ENCODE measurements around the gene RGS5.
"Not testable (repeated sequence)": the region's sequence is repeated elsewhere in the genome, so short reads cannot be mapped to it uniquely, and the experiment has no call there.

RGS5 gene, protein sequence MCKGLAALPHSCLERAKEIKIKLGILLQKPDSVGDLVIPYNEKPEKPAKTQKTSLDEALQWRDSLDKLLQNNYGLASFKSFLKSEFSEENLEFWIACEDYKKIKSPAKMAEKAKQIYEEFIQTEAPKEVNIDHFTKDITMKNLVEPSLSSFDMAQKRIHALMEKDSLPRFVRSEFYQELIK

GRCh38 chr1:163202833-163203451, at the start of gene RGS5:
RGS5 (minus strand) TSS chr1:163202916; CDS start chr1:163202835, 81 bp downstream.
- no peak for DNase-seq (ENCODE audit: low read depth in 1 of 2, low spot score in 1 of 2)

GRCh38 chr1:163250382-163250974, 47.8 kb upstream of the RGS5 start:
- DNase-seq (ENCODE audit: low read depth in 1 of 2, low spot score in 1 of 2): no peak

GRCh38 chr1:163248064-163248463, 45.3 kb upstream of the RGS5 start:
- DNase-seq (ENCODE audit: low read depth in 1 of 2, low spot score in 1 of 2): no peak

GRCh38 chr1:163244648-163245047, 41.9 kb upstream of the RGS5 start:
- DNase-seq (ENCODE audit: low read depth in 1 of 2, low spot score in 1 of 2): not testable (repeated sequence)

- DNase-seq (ENCODE audit: low read depth in 1 of 2, low spot score in 1 of 2): no peak
Measured at GRCh38 chr1:163241746-163242145, 39.0 kb upstream of the RGS5 start.

DNA sequence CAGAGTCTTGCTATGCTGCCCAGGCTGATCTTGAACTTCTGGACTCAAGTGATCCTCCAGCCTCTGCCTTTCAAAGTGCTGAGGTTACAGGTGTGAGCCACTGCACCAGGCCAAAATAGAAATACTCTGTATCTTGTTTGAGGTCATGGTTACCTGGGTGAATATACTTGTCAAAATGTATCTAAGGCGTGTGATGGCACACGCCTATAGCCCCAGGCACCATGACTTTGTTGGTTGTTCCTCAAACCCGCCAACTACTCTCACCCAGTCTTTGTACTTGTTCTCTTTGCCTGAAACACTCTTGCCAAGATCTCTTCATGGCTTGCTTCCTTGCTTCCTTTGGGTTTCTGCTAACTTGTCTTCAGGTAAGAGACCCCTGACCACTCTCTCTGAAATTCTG, 38.0 kb upstream of the RGS5 start:
- DNase-seq (ENCODE audit: low read depth in 1 of 2, low spot score in 1 of 2): no peak

DNA sequence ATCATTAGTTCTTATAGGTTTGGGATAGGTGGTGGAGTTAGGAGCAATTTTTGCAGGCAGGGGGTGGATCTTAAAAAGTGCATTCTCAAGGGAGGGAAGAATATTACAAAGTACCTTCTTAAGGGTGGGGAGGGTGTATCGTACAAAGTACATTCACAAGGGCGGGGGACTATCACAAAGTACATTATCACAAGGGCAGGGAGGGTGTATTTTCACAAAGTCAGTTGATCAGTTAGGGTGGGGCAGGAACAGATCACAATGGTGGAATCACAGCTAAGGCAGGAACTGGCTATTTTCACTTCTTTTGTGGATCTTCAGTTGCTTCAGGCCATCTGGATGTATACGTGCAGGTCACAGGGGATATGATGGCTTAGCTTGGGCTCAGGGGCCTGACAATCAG, 30.9 kb upstream of the RGS5 start:
- not testable (repeated sequence) for DNase-seq (ENCODE audit: low read depth in 1 of 2, low spot score in 1 of 2)

GRCh38 chr1:163231385-163231784, 28.7 kb upstream of the RGS5 start:
- DNase-seq (ENCODE audit: low read depth in 1 of 2, low spot score in 1 of 2): no peak

DNA sequence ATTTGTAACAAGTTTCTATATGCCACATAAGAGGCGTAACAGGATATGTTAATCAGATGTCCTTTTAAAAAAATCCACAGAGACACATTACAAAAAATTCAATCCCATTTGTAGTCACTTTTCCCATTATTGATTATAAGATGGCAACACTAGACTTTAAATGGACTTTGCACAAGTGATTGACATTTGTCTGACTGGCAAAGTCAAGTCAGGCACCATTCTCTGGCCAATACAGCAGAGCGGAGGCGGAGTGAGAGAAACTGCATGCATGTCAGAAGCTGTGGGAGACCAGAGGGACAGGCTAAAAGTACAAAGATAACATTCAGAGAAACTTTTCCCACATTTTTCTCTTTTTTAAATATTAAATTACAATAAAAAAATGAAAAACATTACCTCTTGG, 28.1 kb upstream of the RGS5 start:
- DNase-seq (ENCODE audit: low read depth in 1 of 2, low spot score in 1 of 2): no peak

- DNase-seq (ENCODE audit: low read depth in 1 of 2, low spot score in 1 of 2): not testable (repeated sequence)
Measured at GRCh38 chr1:163228271-163228670, 25.6 kb upstream of the RGS5 start.

DNA sequence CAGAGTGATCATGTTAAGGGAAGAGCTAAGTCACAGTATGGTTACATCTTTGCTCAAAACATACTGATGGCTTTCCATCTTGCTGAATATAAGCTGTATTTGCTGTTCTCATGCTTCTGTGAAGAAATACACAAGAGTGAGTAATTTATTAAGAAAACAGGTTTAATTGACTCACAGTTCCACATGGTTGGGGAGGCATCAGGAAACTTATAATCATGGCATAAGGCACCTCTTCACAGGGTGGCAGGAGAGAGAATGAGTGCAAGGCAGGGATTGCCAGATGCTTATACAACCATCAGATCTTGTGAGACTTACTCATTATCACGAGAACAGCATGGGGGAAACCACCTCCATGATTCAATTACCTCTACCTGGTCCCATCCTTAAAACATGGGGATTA, 24.4 kb upstream of the RGS5 start:
- DNase-seq (ENCODE audit: low read depth in 1 of 2, low spot score in 1 of 2): no peak

- no peak for DNase-seq (ENCODE audit: low read depth in 1 of 2, low spot score in 1 of 2)
Measured at GRCh38 chr1:163213626-163214025, 10.9 kb upstream of the RGS5 start.

DNA sequence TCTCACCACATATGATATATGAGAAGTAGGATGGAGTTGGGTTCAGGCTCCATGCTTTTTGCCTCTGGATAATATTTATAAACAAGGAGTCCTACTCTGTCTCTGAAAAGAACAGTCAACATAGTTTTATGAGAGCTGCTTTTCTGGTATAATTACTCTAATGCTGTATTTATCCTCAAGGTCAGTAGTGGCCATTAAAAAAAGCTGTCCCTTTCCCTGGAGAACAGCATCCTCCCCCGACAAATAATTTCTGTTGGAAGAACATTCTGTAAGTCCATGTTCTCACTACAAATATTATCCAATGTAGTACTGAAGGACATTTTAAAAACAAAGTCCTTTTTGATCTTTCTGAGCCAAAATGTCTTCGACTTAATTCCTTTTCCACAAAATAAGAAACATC, 9.0 kb upstream of the RGS5 start:
- DNase-seq (ENCODE audit: low read depth in 1 of 2, low spot score in 1 of 2): no peak

DNA sequence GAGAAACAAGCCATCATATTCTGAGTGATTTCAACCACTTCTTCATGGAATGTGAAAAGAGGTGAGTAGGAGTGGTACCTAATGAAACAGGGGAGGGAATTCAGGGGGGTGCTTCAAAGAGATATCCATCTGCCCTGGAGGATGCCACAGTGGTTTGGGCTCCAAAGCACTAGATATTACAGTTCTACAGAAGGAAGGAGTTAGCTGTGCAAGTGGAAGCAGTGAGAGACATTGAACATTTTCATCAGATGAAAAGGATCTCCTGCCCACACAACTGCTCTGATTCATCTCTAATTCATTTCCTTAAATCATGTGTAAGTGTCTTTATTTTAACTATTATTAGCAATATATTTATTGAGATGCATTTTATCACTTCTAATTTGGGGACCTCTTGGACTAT, 2.8 kb upstream of the RGS5 start:
- DNase-seq (ENCODE audit: low read depth in 1 of 2, low spot score in 1 of 2): no peak

- DNase-seq (ENCODE audit: low read depth in 1 of 2, low spot score in 1 of 2): no peak
Measured at GRCh38 chr1:163203561-163203960, 845 bp upstream of the RGS5 start.

DNA sequence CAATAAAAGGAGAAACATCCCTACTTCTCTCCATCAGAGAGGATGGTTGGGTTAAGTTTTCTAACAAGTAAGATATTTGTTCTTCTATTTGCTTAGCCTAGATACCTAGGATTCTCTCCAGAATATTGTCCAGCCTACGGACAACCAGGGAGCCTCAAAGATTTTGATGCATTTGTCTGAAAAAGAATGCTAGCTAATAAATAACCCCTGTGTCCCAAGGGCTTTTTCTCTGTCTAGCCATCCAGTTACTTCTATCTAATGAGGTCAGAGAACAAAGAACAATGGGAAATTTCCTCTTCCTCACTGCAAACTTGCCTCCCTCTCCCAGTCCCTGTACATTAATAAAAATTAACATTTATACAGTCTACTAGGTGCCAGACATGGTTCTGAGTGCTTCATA, 810 bp downstream of the RGS5 start:
- DNase-seq (ENCODE audit: low read depth in 1 of 2, low spot score in 1 of 2): no peak

DNA sequence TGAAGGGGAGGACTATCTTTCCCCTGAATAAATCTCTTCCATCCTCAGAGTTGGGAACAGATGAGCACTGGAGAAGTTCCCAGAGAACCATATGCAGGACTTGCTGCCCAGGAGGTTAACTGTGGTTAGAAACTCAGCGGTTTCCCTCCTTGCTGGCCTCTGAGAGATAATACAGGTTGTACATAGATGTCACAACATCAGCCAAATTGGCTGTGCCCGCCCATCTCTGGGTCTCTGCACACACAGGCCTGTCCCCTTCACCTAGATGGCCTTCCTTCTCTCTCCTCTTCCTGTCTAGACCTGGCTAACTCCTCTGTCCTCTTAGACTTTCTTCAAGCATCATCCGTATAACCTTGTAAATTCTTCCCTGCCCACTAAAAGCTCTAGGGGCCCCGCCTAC, 5.7 kb downstream of the RGS5 start:
- DNase-seq (ENCODE audit: low read depth in 1 of 2, low spot score in 1 of 2): no peak

DNA sequence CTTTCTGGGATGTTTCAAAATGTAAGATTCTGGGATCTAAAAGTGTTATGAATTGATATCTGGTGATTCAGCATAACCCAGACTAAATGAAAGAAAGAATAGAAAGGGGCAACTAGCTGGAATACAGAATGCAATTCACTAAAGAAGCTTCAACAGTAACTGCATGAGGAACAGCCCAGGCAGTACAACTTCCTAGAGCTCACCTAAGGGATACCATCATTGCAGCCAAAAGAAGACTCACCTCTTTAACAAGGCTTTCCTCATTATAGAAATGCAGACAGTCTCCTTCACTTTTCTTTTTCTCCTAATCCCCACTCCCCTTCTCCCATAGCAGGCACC, 6.3 kb downstream of the RGS5 start:
- DNase-seq (ENCODE audit: low read depth in 1 of 2, low spot score in 1 of 2): no peak

DNA sequence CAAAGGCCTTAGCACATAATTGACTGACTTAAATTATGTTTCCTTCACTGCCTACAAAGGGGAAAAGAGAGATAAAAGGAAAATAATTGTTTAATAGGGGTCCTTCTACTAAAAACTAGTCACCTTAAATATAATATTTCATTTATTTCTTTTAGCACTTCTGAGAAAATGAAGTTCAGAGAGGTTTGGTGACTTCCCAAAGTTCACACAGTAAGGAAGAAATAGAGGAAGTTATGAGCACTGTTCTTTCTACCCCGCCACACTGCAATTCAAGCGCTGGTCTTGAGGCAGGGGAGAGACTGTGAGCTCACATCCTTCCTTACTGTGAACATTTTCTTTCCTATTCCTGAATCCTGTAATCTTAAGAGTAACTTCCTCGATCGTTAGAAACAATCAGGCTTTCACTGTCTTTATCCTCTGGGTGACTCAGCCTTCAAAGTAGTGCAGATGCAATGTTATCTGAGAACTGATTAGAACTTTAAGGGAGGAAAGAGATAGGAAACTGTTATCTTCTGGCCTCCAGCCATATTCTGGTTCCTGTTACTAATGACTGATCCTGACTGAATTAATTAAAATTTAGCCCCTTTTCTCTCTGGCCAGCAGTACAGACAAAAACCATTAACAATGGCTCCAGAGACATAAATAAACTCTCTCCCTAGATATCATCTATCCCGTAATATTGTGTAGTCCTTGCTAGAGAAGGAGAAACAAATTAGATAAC, 6.8 kb downstream of the RGS5 start:
- no peak for DNase-seq (ENCODE audit: low read depth in 1 of 2, low spot score in 1 of 2)

- no peak for DNase-seq (ENCODE audit: low read depth in 1 of 2, low spot score in 1 of 2)
Measured at GRCh38 chr1:163191301-163191700, 11.4 kb downstream of the RGS5 start.

DNA sequence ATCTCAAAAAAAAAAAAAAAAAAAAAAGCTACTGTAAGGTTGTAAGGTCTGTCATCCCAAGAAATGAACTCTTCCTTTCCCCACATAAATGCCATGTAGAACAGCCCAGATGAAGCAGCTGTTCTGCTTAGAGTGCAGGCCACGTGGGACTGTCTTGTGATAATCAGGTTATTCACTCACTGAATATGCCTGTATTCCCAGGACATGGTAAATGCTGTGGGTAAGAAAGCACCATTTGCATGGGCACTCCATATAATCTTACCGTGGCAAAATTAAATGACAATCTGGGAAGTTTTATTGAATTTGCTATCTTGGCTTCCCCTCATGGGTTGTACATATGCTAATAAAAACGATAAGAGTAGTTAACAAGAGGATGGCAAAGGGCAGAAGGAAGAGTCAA, 13.8 kb downstream of the RGS5 start:
- no peak for DNase-seq (ENCODE audit: low read depth in 1 of 2, low spot score in 1 of 2)

DNA sequence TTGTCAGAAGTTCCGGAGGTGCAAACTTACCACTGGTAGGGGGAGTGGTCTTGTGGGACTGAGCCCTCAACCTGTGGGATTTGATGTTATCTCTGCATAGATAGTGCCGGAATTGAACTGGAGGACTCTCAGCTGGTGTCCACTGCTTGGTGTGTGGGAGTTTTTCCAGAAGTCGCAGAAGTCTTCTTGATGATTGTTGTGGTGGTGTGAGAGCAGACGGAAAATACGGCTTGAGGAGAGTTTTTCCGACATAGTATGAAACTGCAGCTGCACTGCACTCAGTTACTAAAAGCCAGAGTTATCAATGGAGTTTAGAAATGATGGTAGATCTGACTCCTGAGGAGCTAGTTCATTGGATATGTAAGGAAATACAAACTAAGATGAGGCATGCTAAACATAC, 14.9 kb downstream of the RGS5 start:
- DNase-seq (ENCODE audit: low read depth in 1 of 2, low spot score in 1 of 2): no peak
